Measurements from ENCODE around the gene GPR146. TPM values are rescaled to one million over a fixed set of nuclear protein-coding genes. Genes with fewer than 3 reads are reported as not detected.

The GPR146 gene
- polyA plus RNA-seq, 3 donors = 0.48 to 0.92 (median 0.48) TPM

DNA sequence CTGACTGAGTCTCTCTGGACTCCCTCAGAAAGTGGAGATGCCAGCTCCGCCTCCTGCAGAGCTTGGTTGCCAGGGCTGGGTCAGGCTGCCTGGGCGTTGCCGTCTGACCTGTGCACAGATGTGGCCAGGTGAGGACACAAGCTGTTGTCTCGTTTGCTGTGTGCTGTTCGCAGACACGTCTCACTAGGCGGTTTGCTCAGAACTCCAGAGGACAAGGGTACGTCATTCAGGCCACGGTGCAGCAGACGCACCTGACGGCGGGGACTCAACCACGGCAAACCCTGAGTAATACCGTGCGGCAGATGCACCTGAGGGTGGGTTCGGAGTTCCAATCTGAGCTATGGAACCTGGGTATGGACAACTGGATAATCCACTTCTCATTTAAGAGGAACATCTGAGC lies 55.3 kb downstream of the GPR146 start:
- Histone ChIP-seq H3K27me3 (ENCODE audit: control insufficient read depth in 2 of 2, insufficient read depth in 2 of 2, low read length in 2 of 2) (no peaks in the 10 kb centered on the region), H3K4me3 (replicated peaks in 1 of 3; ENCODE audit: low read depth in 2 of 3, low read length in 3 of 3) (no peak overlapping the region), H3K9me3 (replicated peaks in 1 of 2; ENCODE audit: control insufficient read depth in 1 of 2, insufficient read depth in 1 of 2, low read length in 2 of 2) (no peaks in the 10 kb centered on the region), H3K9ac (ENCODE audit: insufficient read depth, low read length, poor library complexity, severe bottlenecking) (no peak overlapping the region), H3K4me2 (replicated peaks; ENCODE audit: extremely low read depth, low read length, poor library complexity, severe bottlenecking) (no peak overlapping the region), H2AFZ (ENCODE audit: insufficient read depth, low read depth, low read length, poor library complexity, severe bottlenecking) (no peak overlapping the region), H3K79me2 (ENCODE audit: insufficient read depth, low read length) (no peaks in the 10 kb centered on the region), H3K4me1 (ENCODE audit: control insufficient read depth in 1 of 2, insufficient read depth in 2 of 2, low read length in 2 of 2) (peaks cover 9 to 15% of the 10 kb centered on the region in 2 donors), H3K27ac (ENCODE audit: low read depth in 1 of 2, low read length in 2 of 2) (no peak overlapping the region), H3K36me3 (replicated peaks in 1 of 2; ENCODE audit: control insufficient read depth in 1 of 2, insufficient read depth in 2 of 2, low read length in 2 of 2) (no peaks in the 10 kb centered on the region), H4K20me1 (ENCODE audit: insufficient read depth, low read length) (no peaks in the 10 kb centered on the region)
- H3K4me1 Mint-ChIP-seq = peaks cover 7% of the 10 kb centered on the region
- no peak for DNase-seq
- H3K27me3 Mint-ChIP-seq (ENCODE audit: low read depth in 3 of 3) = peaks cover 0 to 2% (median 0%) of the 10 kb centered on the region in 3 donors
- H3K36me3 Mint-ChIP-seq = no peaks in the 10 kb centered on the region
- intact Hi-C loops (cut with micrococcal nuclease) = no loop called here
- TF ChIP-seq CTCF (IDR thresholded peaks at IDR 0.05) = no peak
- 97% methylated on average over 15 of the region's 16 CpGs for WGBS (ENCODE audit: insufficient coverage)
- H3K9me3 Mint-ChIP-seq = peaks cover 0 to 4% (median 1%) of the 10 kb centered on the region in 7 donors
- H3K27ac Mint-ChIP-seq = peak overlapping the region in 1 of 7 donors; percentile 66
- no peak overlapping the region for H3K4me3 Mint-ChIP-seq

DNA sequence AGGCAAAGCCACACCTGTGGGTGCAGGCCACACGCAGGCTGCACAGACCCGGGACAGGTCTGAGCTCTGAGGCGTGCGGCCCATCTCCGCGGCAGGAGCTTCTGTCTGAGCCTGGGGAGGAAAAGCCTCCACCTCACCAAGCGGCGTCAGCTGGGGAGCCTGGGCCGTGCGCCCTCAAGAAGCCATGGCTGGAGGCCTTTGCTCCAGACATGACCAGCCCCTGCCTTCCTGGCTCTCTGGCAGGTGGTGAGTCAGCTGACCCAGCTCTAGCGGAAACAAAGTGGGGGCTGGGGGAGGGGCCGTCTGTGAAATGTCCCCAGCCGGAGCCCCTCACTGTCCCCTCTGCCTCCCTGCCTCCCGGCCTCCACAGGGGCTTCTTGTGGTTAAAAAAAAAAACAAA lies 56.0 kb downstream of the GPR146 start:
- Histone ChIP-seq H3K9me3 (replicated peaks in 1 of 2; ENCODE audit: control insufficient read depth in 1 of 2, insufficient read depth in 1 of 2, low read length in 2 of 2) (no peaks in the 10 kb centered on the region), H3K79me2 (ENCODE audit: insufficient read depth, low read length) (no peaks in the 10 kb centered on the region), H2AFZ (ENCODE audit: insufficient read depth, low read depth, low read length, poor library complexity, severe bottlenecking) (no peak overlapping the region), H3K36me3 (replicated peaks in 1 of 2; ENCODE audit: control insufficient read depth in 1 of 2, insufficient read depth in 2 of 2, low read length in 2 of 2) (no peaks in the 10 kb centered on the region), H3K4me2 (replicated peaks; ENCODE audit: extremely low read depth, low read length, poor library complexity, severe bottlenecking) (no peak overlapping the region), H3K4me1 (ENCODE audit: control insufficient read depth in 1 of 2, insufficient read depth in 2 of 2, low read length in 2 of 2) (peaks cover 9 to 15% of the 10 kb centered on the region in 2 donors), H3K9ac (ENCODE audit: insufficient read depth, low read length, poor library complexity, severe bottlenecking) (no peak overlapping the region), H3K27ac (ENCODE audit: low read depth in 1 of 2, low read length in 2 of 2) (no peak overlapping the region), H3K27me3 (ENCODE audit: control insufficient read depth in 2 of 2, insufficient read depth in 2 of 2, low read length in 2 of 2) (no peaks in the 10 kb centered on the region), H4K20me1 (ENCODE audit: insufficient read depth, low read length) (no peaks in the 10 kb centered on the region), H3K4me3 (replicated peaks in 1 of 3; ENCODE audit: low read depth in 2 of 3, low read length in 3 of 3) (no peak overlapping the region)
- no peak overlapping the region for H3K4me3 Mint-ChIP-seq
- intact Hi-C loops (cut with micrococcal nuclease) = no loop called here
- peaks cover 0 to 4% (median 1%) of the 10 kb centered on the region in 7 donors for H3K9me3 Mint-ChIP-seq
- TF ChIP-seq CTCF (IDR thresholded peaks at IDR 0.05) = no peak
- peaks cover 0 to 2% (median 0%) of the 10 kb centered on the region in 3 donors for H3K27me3 Mint-ChIP-seq (ENCODE audit: low read depth in 3 of 3)
- no peak for DNase-seq
- no peaks in the 10 kb centered on the region for H3K36me3 Mint-ChIP-seq
- no peak overlapping the region for H3K27ac Mint-ChIP-seq
- WGBS (ENCODE audit: insufficient coverage) = 94% methylated on average over 8 of the region's 14 CpGs
- H3K4me1 Mint-ChIP-seq = peaks cover 7% of the 10 kb centered on the region

All from CD14-positive monocyte (primary cell).